Stimulated activated CD8-positive, alpha-beta memory T cell treated with anti-CD3 and anti-CD28 coated beads, Interleukin-7, amount 100 ng/mL, for 24 hours (primary cell): ENCODE measurements around the gene UNC93A.
"Not testable (repeated sequence)": the region's sequence is repeated elsewhere in the genome, so short reads cannot be mapped to it uniquely, and the experiment has no call there.

Source experiments
- DNase-seq: peaks from one replicate; pipeline ENCODE4 v3.0.0-alpha.2; 2020; ENCODE audit warnings: low read depth

UNC93A gene

GRCh38 chr6:167341038-167341583, 50.0 kb downstream of the UNC93A start:
- no peak for DNase-seq

- no peak for DNase-seq
Measured at GRCh38 chr6:167341665-167342655, 50.8 kb downstream of the UNC93A start.

GRCh38 chr6:167342879-167343610, 51.9 kb downstream of the UNC93A start:
- DNase-seq = no peak

GRCh38 chr6:167345348-167345747, 54.2 kb downstream of the UNC93A start:
- DNase-seq = no peak

DNA sequence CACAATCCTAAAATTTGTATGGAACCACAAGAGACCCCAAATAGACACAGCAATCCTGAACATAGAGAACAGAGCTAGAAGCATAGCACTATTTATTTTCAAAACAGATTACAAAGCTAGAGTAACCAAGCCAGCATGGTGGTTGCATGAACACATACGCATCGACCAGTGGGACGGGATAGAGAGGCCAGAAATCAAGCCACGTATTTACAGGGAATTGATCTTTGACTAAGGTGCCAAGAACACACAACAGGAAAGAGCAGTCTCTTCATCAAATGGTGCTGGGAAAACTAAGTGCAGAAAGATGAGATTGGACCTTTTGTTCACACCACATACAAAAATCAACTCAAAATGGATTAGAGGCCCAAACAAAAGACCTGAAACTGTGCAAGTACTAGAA, 54.8 kb downstream of the UNC93A start:
- no peak for DNase-seq

DNA sequence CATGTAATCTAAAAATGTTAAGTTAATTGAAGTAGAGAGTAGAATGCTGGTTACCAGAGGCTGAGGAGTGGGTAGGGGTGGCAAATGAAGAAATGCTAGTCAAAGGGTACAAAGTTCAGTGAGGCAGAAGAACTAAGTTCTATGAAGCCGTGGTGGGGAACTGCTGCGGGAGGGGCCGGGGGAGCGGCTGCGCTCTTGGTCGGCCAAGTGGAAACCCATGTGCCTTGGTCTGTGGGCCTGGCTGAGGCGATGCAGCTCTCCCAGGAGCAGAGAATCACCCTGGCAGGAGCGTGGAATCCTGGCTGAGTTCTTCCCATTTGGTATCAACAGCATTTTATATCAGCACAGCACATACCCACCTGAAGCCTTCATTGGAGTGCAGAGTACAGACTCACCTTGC, 56.1 kb downstream of the UNC93A start:
- no peak for DNase-seq

DNA sequence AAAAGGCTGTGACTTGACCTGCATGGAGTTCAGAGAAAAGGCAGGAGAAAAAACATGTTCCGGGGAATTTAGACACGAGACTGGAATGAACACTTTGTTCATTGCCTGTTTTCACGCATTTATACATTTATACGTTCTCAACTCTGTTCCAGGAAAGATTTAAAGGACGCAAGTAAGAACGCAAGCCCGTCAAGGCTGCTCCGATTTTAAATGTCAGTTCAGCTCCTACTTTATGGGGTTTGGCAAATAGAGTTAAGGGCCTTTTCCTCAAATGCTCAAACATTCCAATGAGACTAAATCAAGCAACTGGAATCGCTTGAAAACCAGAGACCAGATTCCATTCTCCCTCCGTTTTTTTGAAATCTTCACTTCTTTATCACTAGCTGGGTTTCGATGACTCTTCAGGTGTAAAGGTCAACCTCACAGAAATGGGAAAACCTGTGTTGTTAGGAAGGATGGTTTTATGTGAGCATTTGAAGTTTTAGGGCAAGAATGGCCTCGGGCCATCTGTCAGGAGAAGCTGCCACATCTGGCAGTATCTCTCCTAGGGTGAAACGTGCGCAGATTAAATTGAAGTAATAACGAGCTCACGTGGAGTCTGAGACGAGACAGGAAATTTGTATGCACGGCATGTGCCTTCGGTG, 58.6 kb downstream of the UNC93A start:
- DNase-seq = no peak

GRCh38 chr6:167350275-167350696, 59.2 kb downstream of the UNC93A start:
- DNase-seq = no peak

- peak; percentile 73 for DNase-seq
Measured at GRCh38 chr6:167350731-167351655, 59.9 kb downstream of the UNC93A start.

DNA sequence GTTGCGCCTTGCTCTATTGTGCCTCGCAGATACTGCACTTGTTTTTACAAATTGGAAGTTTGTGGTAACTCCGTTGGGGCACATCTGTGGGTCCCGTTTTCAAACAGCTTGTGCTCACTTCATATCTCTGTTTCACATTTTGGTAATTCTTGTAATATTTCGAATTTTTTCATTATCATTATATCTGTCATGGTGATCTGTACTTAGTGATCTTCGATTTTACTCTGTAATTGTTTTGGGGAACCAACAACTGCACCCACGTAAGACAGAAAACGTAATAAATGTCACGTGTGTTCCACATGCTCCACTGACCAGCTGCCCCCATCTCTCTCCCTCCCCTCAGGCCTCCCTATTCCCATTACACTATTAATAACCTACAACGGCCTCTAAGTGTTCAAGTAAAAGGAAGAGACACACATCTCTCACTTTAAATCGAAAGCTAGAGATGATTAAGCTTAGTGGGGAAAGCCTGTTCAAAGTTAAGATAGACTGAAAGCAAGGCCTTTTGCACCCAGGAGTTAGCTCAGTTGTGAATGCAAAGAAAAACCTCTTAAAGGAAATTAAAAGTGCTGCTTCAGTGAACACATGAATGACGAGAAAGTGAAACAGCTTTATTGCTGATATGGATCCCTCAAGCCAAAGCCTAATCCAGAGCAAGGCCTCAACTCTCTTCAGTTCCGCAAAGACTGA, 60.7 kb downstream of the UNC93A start:
- DNase-seq = no peak

- DNase-seq = no peak
Measured at GRCh38 chr6:167356874-167357273, 65.8 kb downstream of the UNC93A start.

DNA sequence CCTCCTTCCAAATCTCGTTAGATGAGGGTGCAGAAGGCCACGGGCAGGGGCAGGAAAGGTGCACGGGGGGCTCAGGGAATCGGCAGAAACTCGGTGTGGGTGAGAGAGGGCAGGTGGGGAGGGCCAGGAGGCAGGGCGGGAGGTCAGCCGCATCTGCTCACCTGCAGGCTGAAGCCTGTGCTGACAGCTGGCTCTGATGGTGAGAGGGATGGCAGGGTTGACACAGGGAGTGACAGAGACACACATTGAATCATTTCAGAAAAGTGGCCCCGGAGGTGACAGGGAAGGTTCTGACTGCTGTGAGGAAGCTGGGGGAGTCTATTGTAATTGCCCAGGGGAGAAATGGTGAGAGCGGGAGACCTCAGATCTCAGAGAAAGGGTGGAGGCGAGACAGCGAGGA, 67.3 kb downstream of the UNC93A start:
- DNase-seq = not testable (repeated sequence)

DNA sequence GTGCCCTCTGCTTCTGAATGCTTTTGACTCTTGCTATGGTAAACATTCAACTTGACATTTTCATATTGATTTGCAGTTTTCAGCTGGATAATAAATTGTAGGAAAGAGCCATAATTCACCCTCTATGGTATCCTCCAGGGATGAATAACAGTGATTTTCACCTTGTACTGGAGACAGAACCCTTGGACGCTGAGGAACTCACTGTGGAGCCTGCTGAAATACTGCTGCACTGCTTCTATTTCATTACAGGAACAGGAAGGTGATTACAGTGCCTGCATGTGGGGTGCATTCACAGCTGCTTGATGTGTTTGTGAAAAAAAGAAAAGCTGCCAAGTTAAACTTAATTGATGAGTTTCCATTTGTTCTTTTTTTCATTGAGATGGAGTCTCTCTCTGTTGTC, 70.1 kb downstream of the UNC93A start:
- not testable (repeated sequence) for DNase-seq
